HL-60 (cell line): ENCODE results near the gene METAP2.

Experiments used
- SPI1 ChIP-seq: IDR thresholded peaks from 2 replicates; pipeline ENCODE4 v1.6.1; 2012; ENCODE audit warnings: low read depth, mild to moderate bottlenecking, borderline replicate concordance
- TF ChIP-seq, protein P1 (sequence below): IDR thresholded peaks from one replicate; pipeline ENCODE4 v1.5.1; 2011; ENCODE audit warnings: low read length, control low read depth, inconsistent platforms; ENCODE audit not compliant: insufficient read depth

DNA sequence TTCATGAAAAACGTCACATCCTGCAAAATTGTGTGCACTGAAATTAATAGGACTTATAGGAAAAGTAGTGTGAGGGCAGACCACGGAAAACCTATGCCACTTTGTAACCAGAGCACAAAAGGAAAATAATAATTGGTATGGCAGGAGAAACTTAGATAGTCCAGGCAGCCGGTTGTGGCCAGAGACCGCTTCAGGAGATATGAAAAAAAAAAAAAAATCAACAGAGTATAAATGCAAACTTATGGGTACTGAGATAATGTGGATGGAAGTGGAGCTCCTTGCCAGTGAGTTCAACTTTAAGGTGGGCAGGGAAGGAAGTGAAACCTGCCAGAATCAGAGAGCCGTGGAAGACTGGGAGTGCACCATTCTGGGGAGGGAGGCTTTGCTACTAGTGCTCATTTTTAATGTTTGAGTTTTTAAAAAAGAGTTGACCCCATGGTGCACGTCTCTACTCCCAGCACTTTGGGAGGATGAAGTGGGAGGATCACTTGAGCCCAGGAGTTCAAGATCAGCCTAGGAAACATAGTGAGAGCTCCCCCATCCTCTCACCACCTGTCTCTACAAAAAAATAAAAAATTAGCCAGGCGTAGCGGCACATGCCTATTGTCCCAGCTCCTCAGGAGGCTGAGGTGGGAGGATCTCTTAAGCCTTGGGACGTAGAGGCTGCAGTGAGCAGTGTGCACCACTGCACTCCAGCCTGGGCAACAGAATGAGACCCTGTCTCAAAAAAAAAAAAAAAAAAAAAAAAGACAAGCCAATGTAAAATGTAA is 34.3 kb upstream of the METAP2 start:
- TF ChIP-seq, protein P1, sequence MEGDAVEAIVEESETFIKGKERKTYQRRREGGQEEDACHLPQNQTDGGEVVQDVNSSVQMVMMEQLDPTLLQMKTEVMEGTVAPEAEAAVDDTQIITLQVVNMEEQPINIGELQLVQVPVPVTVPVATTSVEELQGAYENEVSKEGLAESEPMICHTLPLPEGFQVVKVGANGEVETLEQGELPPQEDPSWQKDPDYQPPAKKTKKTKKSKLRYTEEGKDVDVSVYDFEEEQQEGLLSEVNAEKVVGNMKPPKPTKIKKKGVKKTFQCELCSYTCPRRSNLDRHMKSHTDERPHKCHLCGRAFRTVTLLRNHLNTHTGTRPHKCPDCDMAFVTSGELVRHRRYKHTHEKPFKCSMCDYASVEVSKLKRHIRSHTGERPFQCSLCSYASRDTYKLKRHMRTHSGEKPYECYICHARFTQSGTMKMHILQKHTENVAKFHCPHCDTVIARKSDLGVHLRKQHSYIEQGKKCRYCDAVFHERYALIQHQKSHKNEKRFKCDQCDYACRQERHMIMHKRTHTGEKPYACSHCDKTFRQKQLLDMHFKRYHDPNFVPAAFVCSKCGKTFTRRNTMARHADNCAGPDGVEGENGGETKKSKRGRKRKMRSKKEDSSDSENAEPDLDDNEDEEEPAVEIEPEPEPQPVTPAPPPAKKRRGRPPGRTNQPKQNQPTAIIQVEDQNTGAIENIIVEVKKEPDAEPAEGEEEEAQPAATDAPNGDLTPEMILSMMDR = no peak
- no peak for TF ChIP-seq SPI1
